Stomach (tissue), 9 donors: ENCODE data around the gene ZNF33B. TPM values are rescaled to one million over a fixed set of nuclear protein-coding genes. Genes with fewer than 3 reads are reported as not detected.

ENCODE experiments used
- DNase-seq, 2 donors: peaks; one replicate each; pipeline versions ENCODE4 v3.0.0 to v3.0.0-alpha.2; 2013 to 2019
- H3K27ac ChIP-seq, 5 donors: fragments of 200-600 bp in 4 of 5; sonication (generic) in 4 of 5; one replicate each; pipeline ENCODE4 v1.5.1; 2013 to 2019; ENCODE audit warnings: mild to moderate bottlenecking in 1 of 5, moderate library complexity in 1 of 5
- H3K27me3 ChIP-seq, 3 donors: fragments of 200-600 bp; sonication (generic); one replicate each; pipeline ENCODE4 v1.5.1; 2017 to 2019; ENCODE audit warnings: mixed run types in 1 of 3
- H3K36me3 ChIP-seq, 4 donors: fragments of 200-600 bp; sonication (generic); 1 replicate in 3 of 4; 2 replicates in 1 of 4; pipeline ENCODE4 v1.5.1; 2016 to 2019
- H3K4me1 ChIP-seq, 4 donors: fragments of 200-600 bp; sonication (generic); one replicate each; pipeline ENCODE4 v1.5.1; 2016 to 2019
- H3K4me3 ChIP-seq, 4 donors: fragments of 200-600 bp; sonication (generic) in 3 of 4; one replicate each; pipeline ENCODE4 v1.5.1; 2016 to 2019; ENCODE audit warnings: mild to moderate bottlenecking in 1 of 4
- H3K9me3 ChIP-seq, 4 donors: fragments of 200-600 bp; sonication (generic); one replicate each; pipeline ENCODE4 v1.5.1; 2016 to 2019
- EP300 ChIP-seq: sonication (generic); formaldehyde crosslinking; IDR thresholded peaks from one replicate; pipeline ENCODE4 v1.6.1; 2017; ENCODE audit warnings: antibody characterized with exemption
- POLR2A ChIP-seq, 4 donors: fragments of 450-650 bp; IDR thresholded peaks; one replicate each; pipeline ENCODE4 v1.6.1; 2016; ENCODE audit warnings: antibody characterized with exemption in 4 of 4, control low read depth in 2 of 4, mild to moderate bottlenecking in 1 of 4, moderate library complexity in 1 of 4
- POLR2AphosphoS5 ChIP-seq, 3 donors: sonication (generic); formaldehyde crosslinking; IDR thresholded peaks; one replicate each; pipeline ENCODE4 v1.6.1; 2016; ENCODE audit warnings: antibody characterized with exemption in 3 of 3
- WGBS, 5 donors: extraction: QIAGEN DNeasy Blood & Tissue Kit in 3 of 5; methylation state at CpG; one replicate each; pipeline versions ENCODE4 v1.1.5 to v1.1.7; 2013 to 2018; 5-methylcytosine and 5-hydroxymethylcytosine counted together
- intact Hi-C: fragments of 100-400 bp; cut with DNase I; formaldehyde crosslinking; loops from one replicate; pipeline ENCODE4 v1.15.1; 2023; ENCODE audit warnings: low total_unique reads
- polyA plus RNA-seq, 3 donors: library from polyadenylated mRNA; stranded (reverse); fragments of 200-250 nt; gene quantifications; one replicate each; pipeline ENCODE4 v1.2.3, GENCODE V29; 2013
- total RNA-seq, 5 donors: library from RNA; depleted of rRNA; stranded (reverse); fragments of >200 nt; gene quantifications; one replicate each; pipeline versions ENCODE4 v1.1.0 to v1.2.3, GENCODE V29; 2014 to 2016
- TF ChIP-seq, protein P1 (sequence below), 7 experiments: fragments of 450-650 bp in 4 of 7; fragments of 200-600 bp in 3 of 7; sonication (generic) in 3 of 7; IDR thresholded peaks; one replicate each; pipeline ENCODE4 v1.5.1; 2016 to 2019; ENCODE audit warnings: antibody characterized with exemption in 7 of 7, control low read depth in 2 of 7, mild to moderate bottlenecking in 1 of 7
- donor health status: healthy with polysubstance abuse.
- donor health status: Bipolar disorder and iron deficiency.
- donor health status: healthy.

ZNF33B gene
- total and polyA plus RNA-seq, 8 donors = 7.0 to 67.9 (median 20.0) TPM

DNA sequence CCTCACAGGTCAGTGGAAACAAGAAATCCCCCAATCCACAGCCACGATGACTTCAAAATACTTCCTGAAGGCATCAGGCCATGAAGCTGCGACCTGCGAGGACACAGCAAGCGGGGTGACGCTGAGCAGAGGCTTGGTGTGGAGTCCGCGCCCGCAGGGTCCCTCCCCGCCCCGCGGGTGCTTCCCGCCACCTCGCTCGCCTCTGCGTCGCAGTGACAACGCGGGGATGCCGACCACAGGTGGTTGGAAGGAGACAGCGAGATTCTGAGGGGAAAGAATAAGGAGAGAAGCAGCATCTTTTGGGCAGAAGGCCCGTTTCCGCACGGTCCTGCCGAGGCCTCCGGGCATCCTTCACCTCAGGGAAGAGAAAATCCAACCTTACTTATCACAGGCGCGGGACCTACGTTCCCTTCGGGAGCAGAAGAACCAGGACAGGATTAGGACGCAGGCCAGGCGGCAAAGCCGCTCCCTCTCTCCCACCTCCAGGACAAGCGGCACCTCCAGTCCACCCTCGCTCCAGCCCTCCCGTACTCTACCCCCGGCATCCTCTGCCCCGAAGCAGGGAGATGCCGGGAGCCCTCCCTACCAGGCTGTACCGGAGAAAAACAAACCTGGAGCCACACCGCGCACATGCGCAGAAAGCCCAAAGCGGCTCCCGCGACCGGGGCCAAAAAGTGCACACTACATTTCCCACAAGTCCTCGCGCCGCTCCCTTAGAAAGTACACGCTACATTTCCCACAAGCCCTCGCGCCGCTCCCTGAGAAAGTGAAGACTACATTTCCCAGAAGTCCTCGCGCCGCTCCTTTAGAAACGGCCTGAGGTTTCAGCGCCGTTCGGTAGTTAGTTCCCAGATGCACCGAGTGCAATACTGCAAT, 85.9 kb downstream of the ZNF33B start:
- intact Hi-C loops = no loop called here
- Histone ChIP-seq H3K4me3 (peak overlapping the region; percentile 78 to 90 (median 88)), H3K27ac (peak overlapping the region; percentile 49 to 84 (median 70)), H3K36me3 (peaks cover 0 to 23% (median 6%) of the 10 kb centered on the region in 4 donors), H3K27me3 (no peaks in the 10 kb centered on the region), H3K9me3 (peaks cover 0 to 5% (median 0%) of the 10 kb centered on the region in 4 donors), H3K4me1 (peaks cover 9 to 31% (median 23%) of the 10 kb centered on the region in 4 donors)
- 0 to 1% (median 0%) methylated on average over 57 to 61 of the region's 61 CpGs for WGBS, 5 donors
- TF ChIP-seq POLR2A (IDR thresholded peaks at IDR 0.05) = no peak
- TF ChIP-seq EP300 = no peak
- TF ChIP-seq, protein P1, sequence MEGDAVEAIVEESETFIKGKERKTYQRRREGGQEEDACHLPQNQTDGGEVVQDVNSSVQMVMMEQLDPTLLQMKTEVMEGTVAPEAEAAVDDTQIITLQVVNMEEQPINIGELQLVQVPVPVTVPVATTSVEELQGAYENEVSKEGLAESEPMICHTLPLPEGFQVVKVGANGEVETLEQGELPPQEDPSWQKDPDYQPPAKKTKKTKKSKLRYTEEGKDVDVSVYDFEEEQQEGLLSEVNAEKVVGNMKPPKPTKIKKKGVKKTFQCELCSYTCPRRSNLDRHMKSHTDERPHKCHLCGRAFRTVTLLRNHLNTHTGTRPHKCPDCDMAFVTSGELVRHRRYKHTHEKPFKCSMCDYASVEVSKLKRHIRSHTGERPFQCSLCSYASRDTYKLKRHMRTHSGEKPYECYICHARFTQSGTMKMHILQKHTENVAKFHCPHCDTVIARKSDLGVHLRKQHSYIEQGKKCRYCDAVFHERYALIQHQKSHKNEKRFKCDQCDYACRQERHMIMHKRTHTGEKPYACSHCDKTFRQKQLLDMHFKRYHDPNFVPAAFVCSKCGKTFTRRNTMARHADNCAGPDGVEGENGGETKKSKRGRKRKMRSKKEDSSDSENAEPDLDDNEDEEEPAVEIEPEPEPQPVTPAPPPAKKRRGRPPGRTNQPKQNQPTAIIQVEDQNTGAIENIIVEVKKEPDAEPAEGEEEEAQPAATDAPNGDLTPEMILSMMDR (IDR thresholded peaks at IDR 0.05) = peak in 1 of 7 experiments; percentile 7
- TF ChIP-seq POLR2AphosphoS5 (IDR thresholded peaks at IDR 0.05) = peak; percentile 75 to 83 (median 80)
- DNase-seq = peak; percentile 97 to 99

DNA sequence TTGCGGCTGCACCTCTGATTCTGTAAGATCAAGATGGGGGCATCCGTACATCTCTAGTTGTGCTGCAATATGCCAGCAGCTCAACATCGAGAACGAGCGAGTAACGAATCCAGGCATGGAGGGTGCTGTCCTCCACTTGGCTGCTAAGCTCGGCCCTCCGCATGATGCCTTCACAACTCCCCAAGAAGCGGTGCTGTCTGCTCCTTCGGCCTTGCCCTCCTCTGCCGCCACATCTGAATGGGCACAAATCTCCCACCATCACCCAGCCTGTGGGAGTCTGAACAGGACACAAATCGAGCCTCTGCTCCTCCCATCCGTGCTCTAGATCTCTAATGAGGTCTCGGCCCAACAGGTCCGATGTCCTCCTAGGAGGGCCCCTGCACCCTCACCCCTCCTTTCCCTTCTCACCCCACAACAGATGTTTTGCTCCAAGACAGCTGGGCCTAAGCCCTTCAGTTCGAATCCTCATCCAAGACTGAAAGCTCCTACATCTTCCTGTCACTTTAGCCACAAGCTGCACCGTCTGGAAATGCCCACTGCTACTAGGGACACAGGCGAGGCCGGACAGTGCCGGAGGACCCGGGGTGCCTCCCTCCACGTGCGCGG, 86.7 kb downstream of the ZNF33B start:
- H3K27ac ChIP-seq = peak overlapping the region in 2 of 5 donors; percentile 79 to 84
- no peak for DNase-seq
- peaks cover 9 to 31% (median 23%) of the 10 kb centered on the region in 4 donors for H3K4me1 ChIP-seq
- intact Hi-C loops = no loop called here
- H3K9me3 ChIP-seq = peaks cover 0 to 8% (median 0%) of the 10 kb centered on the region in 4 donors
- WGBS, 5 donors = 54 to 57% (median 55%) methylated on average over 24 of the region's 24 CpGs
- H3K36me3 ChIP-seq = peaks cover 0 to 31% (median 6%) of the 10 kb centered on the region in 4 donors
- TF ChIP-seq EP300 (no peak), POLR2AphosphoS5 (IDR thresholded peaks at IDR 0.05) (no peak), POLR2A (IDR thresholded peaks at IDR 0.05) (no peak)
- TF ChIP-seq, protein P1 (IDR thresholded peaks at IDR 0.05) = no peak
- peak overlapping the region; percentile 78 to 90 (median 88) for H3K4me3 ChIP-seq
- H3K27me3 ChIP-seq = no peaks in the 10 kb centered on the region

GRCh38 chr10:42549851-42550250, 88.5 kb downstream of the ZNF33B start:
- intact Hi-C loops = no loop called here
- Histone ChIP-seq H3K27ac (no peak overlapping the region), H3K4me1 (peaks cover 9 to 31% (median 23%) of the 10 kb centered on the region in 4 donors), H3K9me3 (peaks cover 3 to 23% (median 9%) of the 10 kb centered on the region in 4 donors), H3K36me3 (peaks cover 0 to 46% (median 6%) of the 10 kb centered on the region in 4 donors), H3K27me3 (no peaks in the 10 kb centered on the region), H3K4me3 (no peak overlapping the region)
- WGBS, 5 donors = 95 to 100% (median 98%) methylated on average over 3 of the region's 3 CpGs
- no peak for DNase-seq
- TF ChIP-seq EP300 (no peak), POLR2AphosphoS5 (IDR thresholded peaks at IDR 0.05) (no peak), POLR2A (IDR thresholded peaks at IDR 0.05) (no peak)
- TF ChIP-seq, protein P1 (IDR thresholded peaks at IDR 0.05) = no peak

- intact Hi-C loops = no loop called here
- WGBS, 5 donors = 94 to 98% (median 97%) methylated on average over 3 of the region's 3 CpGs
Measured at GRCh38 chr10:42548254-42548653, 90.1 kb downstream of the ZNF33B start.

More at GRCh38 chr10:42548254-42548653, 90.1 kb downstream of the ZNF33B start:
- H3K27ac ChIP-seq = no peak overlapping the region
- no peaks in the 10 kb centered on the region for H3K27me3 ChIP-seq
- TF ChIP-seq POLR2AphosphoS5 (IDR thresholded peaks at IDR 0.05) (no peak), POLR2A (IDR thresholded peaks at IDR 0.05) (no peak), EP300 (no peak)
- TF ChIP-seq, protein P1 (IDR thresholded peaks at IDR 0.05) = no peak
- peaks cover 0 to 61% (median 13%) of the 10 kb centered on the region in 4 donors for H3K36me3 ChIP-seq
- peaks cover 9 to 25% (median 20%) of the 10 kb centered on the region in 4 donors for H3K4me1 ChIP-seq
- DNase-seq = no peak
- no peak overlapping the region for H3K4me3 ChIP-seq
- peaks cover 3 to 39% (median 23%) of the 10 kb centered on the region in 4 donors for H3K9me3 ChIP-seq
